Progenitor cell of endocrine pancreas (in vitro differentiated cells): Measurements from ENCODE around the gene NRSN2. TPM values are rescaled to one million over a fixed set of nuclear protein-coding genes. Genes with fewer than 3 reads are reported as not detected.
A peak's percentile ranks its signal among the peaks of the same experiment; 100 is the strongest.
"Not testable (repeated sequence)": the region's sequence is repeated elsewhere in the genome, so short reads cannot be mapped to it uniquely, and the experiment has no call there.

Source experiments
- DNase-seq: peaks from one replicate; pipeline ENCODE4 v3.0.0; 2021; ENCODE audit warnings: low spot score; ENCODE audit not compliant: unreplicated experiment
- H3K27ac Mint-ChIP-seq: 2 replicates; pipeline ENCODE4 v1.8.0; 2021; ENCODE audit warnings: mild to moderate bottlenecking, moderate library complexity, mixed read lengths
- H3K27me3 Mint-ChIP-seq: 2 replicates; pipeline ENCODE4 v1.8.0; 2021; ENCODE audit warnings: mixed read lengths
- H3K36me3 Mint-ChIP-seq: 2 replicates; pipeline ENCODE4 v1.8.0; 2022; ENCODE audit warnings: mixed read lengths; ENCODE audit not compliant: insufficient read depth
- H3K4me1 Mint-ChIP-seq: 2 replicates; pipeline ENCODE4 v1.8.0; 2021; ENCODE audit warnings: low read depth, mixed read lengths
- H3K4me3 Mint-ChIP-seq: 2 replicates; pipeline ENCODE4 v1.8.0; 2021; ENCODE audit warnings: low read depth, mild to moderate bottlenecking, moderate library complexity, mixed read lengths
- H3K9me3 Mint-ChIP-seq: 2 replicates; pipeline ENCODE4 v1.8.0; 2021; ENCODE audit warnings: low read depth, mixed read lengths
- CTCF ChIP-seq: fragments of 200-600 bp; sonication (generic); IDR thresholded peaks from one replicate; pipeline ENCODE4 v1.5.0; 2021; ENCODE audit warnings: antibody characterized with exemption, mild to moderate bottlenecking; ENCODE audit not compliant: unreplicated experiment
- total RNA-seq: library from RNA; stranded (reverse); gene quantifications from 2 replicates; pipeline ENCODE4 v1.2.1, GENCODE V29; 2021

The NRSN2 gene
- total RNA-seq, 1 donor from 2014 or later: 33.0 TPM

GRCh38 chr20:387520-387919 lies 40.6 kb downstream of the NRSN2 start:
- DNase-seq: no peak
- Mint-ChIP-seq H3K4me1 (peaks cover 14% of the 10 kb centered on the region), H3K9me3 (no peaks in the 10 kb centered on the region), H3K36me3 (peaks cover 10% of the 10 kb centered on the region), H3K4me3 (no peak overlapping the region), H3K27me3 (peaks cover 31% of the 10 kb centered on the region), H3K27ac (no peak overlapping the region)
- no peak for TF ChIP-seq CTCF

DNA sequence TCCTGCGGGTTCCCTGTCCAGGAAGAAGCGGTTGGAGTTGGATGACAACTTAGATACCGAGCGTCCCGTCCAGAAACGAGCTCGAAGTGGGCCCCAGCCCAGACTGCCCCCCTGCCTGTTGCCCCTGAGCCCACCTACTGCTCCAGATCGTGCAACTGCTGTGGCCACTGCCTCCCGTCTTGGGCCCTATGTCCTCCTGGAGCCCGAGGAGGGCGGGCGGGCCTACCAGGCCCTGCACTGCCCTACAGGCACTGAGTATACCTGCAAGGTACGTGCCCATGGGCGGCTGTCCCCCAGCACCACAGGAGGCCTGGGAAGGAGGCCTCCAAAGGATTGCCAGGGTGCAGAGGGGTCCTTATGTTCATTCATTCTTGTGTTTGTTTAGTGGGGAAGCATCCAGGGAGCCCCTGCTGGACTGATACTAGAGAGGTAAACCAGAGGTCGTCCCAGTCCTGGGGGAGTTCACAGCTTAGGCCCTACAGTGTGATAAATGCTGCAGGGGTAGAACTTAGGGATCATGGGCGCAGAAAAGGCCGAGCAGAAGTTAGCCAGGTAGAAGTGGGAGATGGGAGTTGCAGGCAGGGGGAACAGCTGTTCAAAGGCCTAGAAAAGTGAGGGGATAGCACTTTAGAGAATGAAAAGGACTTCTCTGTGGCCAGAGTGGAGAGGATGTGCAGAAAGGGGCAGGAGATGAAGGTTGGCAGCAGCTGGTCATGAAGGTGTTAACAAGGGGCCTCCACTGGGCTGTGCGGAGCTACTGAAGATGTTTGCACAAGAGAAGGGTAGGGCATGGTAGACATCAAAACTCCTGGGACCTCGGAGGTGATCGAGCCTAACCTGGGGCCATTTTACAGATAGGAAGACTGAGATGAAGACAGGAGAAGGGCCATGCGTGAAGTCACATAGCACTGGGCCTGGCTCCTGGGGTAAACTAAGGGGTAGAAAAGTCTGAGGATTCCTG lies 41.4 kb downstream of the NRSN2 start:
- H3K9me3 Mint-ChIP-seq: no peaks in the 10 kb centered on the region
- H3K27me3 Mint-ChIP-seq: peaks cover 25% of the 10 kb centered on the region
- H3K4me1 Mint-ChIP-seq: peaks cover 14% of the 10 kb centered on the region
- H3K4me3 Mint-ChIP-seq: no peak overlapping the region
- no peak for DNase-seq
- H3K36me3 Mint-ChIP-seq: peaks cover 11% of the 10 kb centered on the region
- TF ChIP-seq CTCF: no peak
- H3K27ac Mint-ChIP-seq: no peak overlapping the region

DNA sequence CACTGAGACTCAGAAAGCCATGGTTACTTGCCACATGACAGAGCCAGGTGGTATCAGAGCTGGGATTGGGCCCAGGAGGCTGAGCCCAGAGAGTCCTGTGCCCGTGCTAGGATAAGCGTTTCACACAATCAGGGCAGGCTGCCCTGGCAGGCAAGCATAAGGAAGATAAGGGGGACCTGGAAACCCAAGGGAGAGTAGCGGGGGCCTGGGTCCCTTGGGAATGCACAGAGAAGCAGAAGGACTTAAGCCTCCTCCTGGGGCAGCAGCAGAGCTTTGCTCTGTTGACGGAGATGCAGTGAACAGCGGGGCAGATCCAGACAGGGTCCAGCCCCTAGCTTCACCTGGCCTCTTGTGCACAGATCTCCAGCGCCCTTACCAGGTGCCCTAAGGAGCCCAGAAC lies 42.3 kb downstream of the NRSN2 start:
- Mint-ChIP-seq H3K36me3 (peaks cover 15% of the 10 kb centered on the region), H3K4me1 (peaks cover 14% of the 10 kb centered on the region), H3K27me3 (peaks cover 16% of the 10 kb centered on the region)

GRCh38 chr20:391041-391711 lies 44.3 kb downstream of the NRSN2 start:
- H3K27me3 Mint-ChIP-seq: peaks cover 10% of the 10 kb centered on the region
- H3K36me3 Mint-ChIP-seq: peaks cover 16% of the 10 kb centered on the region
- peaks cover 14% of the 10 kb centered on the region for H3K4me1 Mint-ChIP-seq
- TF ChIP-seq CTCF: no peak
- peak overlapping the region; percentile 39 for H3K27ac Mint-ChIP-seq
- no peaks in the 10 kb centered on the region for H3K9me3 Mint-ChIP-seq
- no peak for DNase-seq
- H3K4me3 Mint-ChIP-seq: no peak overlapping the region

More for the DNA sequence above, 42.3 kb downstream of the NRSN2 start:
- no peak overlapping the region for H3K27ac Mint-ChIP-seq
- no peaks in the 10 kb centered on the region for H3K9me3 Mint-ChIP-seq
- no peak overlapping the region for H3K4me3 Mint-ChIP-seq
- DNase-seq: no peak
- no peak for TF ChIP-seq CTCF

DNA sequence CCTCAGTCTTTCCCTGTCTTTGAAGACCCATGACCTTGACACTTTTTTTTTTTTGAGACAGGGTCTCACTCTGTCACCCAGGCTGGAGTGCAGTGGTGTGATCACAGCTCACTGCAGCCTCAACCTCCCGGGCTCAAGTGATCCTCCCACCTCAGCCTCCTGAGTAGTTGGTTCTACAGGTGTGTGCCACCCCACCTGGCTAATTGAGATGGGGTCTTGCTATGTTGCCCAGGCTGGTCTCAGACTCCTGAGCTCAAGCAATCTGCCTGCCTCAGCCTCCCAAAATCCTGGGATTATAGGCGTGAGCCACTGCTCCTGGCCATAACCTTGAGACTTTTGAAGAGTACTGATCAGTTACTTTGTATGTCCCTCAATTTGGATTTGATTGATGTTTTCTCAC lies 46.4 kb downstream of the NRSN2 start:
- not testable (repeated sequence) for DNase-seq, H3K27ac Mint-ChIP-seq, H3K27me3 Mint-ChIP-seq, H3K9me3 Mint-ChIP-seq, H3K4me3 Mint-ChIP-seq
- H3K4me1 Mint-ChIP-seq: peaks cover 13% of the 10 kb centered on the region
- H3K36me3 Mint-ChIP-seq: peaks cover 17% of the 10 kb centered on the region
